ENCODE data around the gene GTF3C1. TPM values are rescaled to one million over a fixed set of nuclear protein-coding genes. Genes with fewer than 3 reads are reported as not detected.

Gene GTF3C1
- total RNA-seq, 1 donor from 2014 or later: 98.7 TPM

- Mint-ChIP-seq H3K9me3 (ENCODE audit: unreplicated experiment) (no peaks in the 10 kb centered on the region), H3K4me3 (ENCODE audit: unreplicated experiment) (peak overlapping the region; percentile 52), H3K27me3 (ENCODE audit: unreplicated experiment) (peaks cover 5% of the 10 kb centered on the region), H3K27ac (ENCODE audit: unreplicated experiment) (no peak overlapping the region), H3K36me3 (ENCODE audit: low read depth, unreplicated experiment) (peaks cover 46% of the 10 kb centered on the region), H3K4me1 (ENCODE audit: unreplicated experiment) (no peaks in the 10 kb centered on the region)
- TF ChIP-seq CTCF (IDR thresholded peaks at IDR 0.05; ENCODE audit: unreplicated experiment): no peak
- DNase-seq (ENCODE audit: low spot score): no peak
Measured at GRCh38 chr16:27511657-27512448, 37.9 kb downstream of the GTF3C1 start.

DNA sequence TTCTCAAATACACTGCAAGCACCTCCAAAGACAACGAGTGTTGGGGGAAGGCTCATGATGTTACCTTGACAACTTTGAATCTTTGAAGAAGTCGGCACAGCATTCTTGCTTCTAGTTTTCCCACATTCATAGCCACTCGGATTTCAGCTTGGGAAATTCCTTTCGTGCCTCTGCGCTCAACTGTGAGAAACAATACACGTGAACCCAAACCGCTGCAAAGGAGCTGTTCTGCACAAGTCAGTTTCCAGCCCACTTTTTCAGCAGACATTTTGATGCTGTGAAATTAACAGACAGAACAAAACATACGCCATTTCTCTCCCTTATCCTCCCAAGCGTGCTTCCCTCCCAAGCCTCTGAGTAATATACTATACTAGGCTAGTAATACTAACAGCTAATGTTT lies 41.2 kb downstream of the GTF3C1 start:
- Mint-ChIP-seq H3K36me3 (ENCODE audit: low read depth, unreplicated experiment) (peaks cover 64% of the 10 kb centered on the region), H3K9me3 (ENCODE audit: unreplicated experiment) (no peaks in the 10 kb centered on the region), H3K4me1 (ENCODE audit: unreplicated experiment) (no peaks in the 10 kb centered on the region), H3K27me3 (ENCODE audit: unreplicated experiment) (peaks cover 3% of the 10 kb centered on the region), H3K27ac (ENCODE audit: unreplicated experiment) (peak overlapping the region; percentile 3), H3K4me3 (ENCODE audit: unreplicated experiment) (no peak overlapping the region)
- DNase-seq (ENCODE audit: low spot score): no peak
- TF ChIP-seq CTCF (IDR thresholded peaks at IDR 0.05; ENCODE audit: unreplicated experiment): no peak

DNA sequence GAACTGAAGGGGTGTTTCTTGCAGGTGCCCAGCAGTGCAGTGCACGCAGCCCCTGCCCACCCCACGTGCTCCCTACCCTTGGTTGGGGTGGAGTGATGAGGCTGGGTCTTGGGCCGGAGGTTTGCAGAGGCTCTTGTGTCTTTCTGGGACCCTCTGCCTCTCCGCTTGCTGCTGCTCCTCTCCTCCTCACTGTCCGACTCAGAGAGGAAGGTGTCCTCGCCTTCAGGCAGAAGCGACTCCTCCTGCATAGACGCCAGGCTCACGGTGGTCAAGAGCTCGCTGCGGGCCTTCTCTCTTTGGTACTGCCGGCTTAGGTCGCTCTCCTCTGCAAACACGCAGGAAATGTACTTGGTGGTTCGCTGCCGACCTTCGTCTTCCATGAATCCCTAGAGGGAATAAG lies 42.9 kb downstream of the GTF3C1 start:
- no peak for DNase-seq (ENCODE audit: low spot score)
- peaks cover 60% of the 10 kb centered on the region for H3K36me3 Mint-ChIP-seq (ENCODE audit: low read depth, unreplicated experiment)
- H3K27ac Mint-ChIP-seq (ENCODE audit: unreplicated experiment): no peak overlapping the region
- H3K9me3 Mint-ChIP-seq (ENCODE audit: unreplicated experiment): no peaks in the 10 kb centered on the region
- H3K4me1 Mint-ChIP-seq (ENCODE audit: unreplicated experiment): no peaks in the 10 kb centered on the region
- H3K27me3 Mint-ChIP-seq (ENCODE audit: unreplicated experiment): peaks cover 3% of the 10 kb centered on the region
- TF ChIP-seq CTCF (IDR thresholded peaks at IDR 0.05; ENCODE audit: unreplicated experiment): no peak
- H3K4me3 Mint-ChIP-seq (ENCODE audit: unreplicated experiment): no peak overlapping the region

- Mint-ChIP-seq H3K27me3 (ENCODE audit: unreplicated experiment) (peaks cover 3% of the 10 kb centered on the region), H3K27ac (ENCODE audit: unreplicated experiment) (no peak overlapping the region), H3K9me3 (ENCODE audit: unreplicated experiment) (no peaks in the 10 kb centered on the region), H3K4me1 (ENCODE audit: unreplicated experiment) (no peaks in the 10 kb centered on the region), H3K36me3 (ENCODE audit: low read depth, unreplicated experiment) (peaks cover 61% of the 10 kb centered on the region), H3K4me3 (ENCODE audit: unreplicated experiment) (no peak overlapping the region)
- no peak for TF ChIP-seq CTCF (IDR thresholded peaks at IDR 0.05; ENCODE audit: unreplicated experiment)
- no peak for DNase-seq (ENCODE audit: low spot score)
Measured at GRCh38 chr16:27505297-27506236, 44.1 kb downstream of the GTF3C1 start.

Data from endothelial cell (in vitro differentiated cells).